MM.1S (cell line): Measurements from ENCODE around the gene WDR48.

Experiments used
- DNase-seq: peaks from one replicate; pipeline ENCODE4 v3.0.0-alpha.2; 2015
- H2AFZ ChIP-seq: fragments of 300-600 bp; sonication (generic); 2 replicates; pipeline ENCODE4 v1.6.0; 2016; ENCODE audit warnings: antibody characterized with exemption, low read length
- H3F3A ChIP-seq: fragments of 300-600 bp; sonication (generic); 2 replicates; pipeline ENCODE4 v1.6.1; 2016; ENCODE audit warnings: mild to moderate bottlenecking, antibody characterized with exemption, low read length, moderate library complexity, mixed read lengths; ENCODE audit not compliant: insufficient read depth
- H3K27ac ChIP-seq: fragments of 300-600 bp; sonication (generic); 2 replicates; pipeline ENCODE4 v1.5.1; 2016; ENCODE audit warnings: mild to moderate bottlenecking, low read length
- H3K27me3 ChIP-seq: fragments of 300-600 bp; sonication (generic); replicated peaks from 2 replicates; pipeline ENCODE4 v1.6.0; 2016; ENCODE audit warnings: low read length; ENCODE audit not compliant: insufficient read depth
- H3K36me3 ChIP-seq: fragments of 300-600 bp; sonication (generic); replicated peaks from 2 replicates; pipeline ENCODE4 v1.6.1; 2016; ENCODE audit warnings: mild to moderate bottlenecking, low read length, mixed read lengths; ENCODE audit not compliant: insufficient read depth
- H3K4me1 ChIP-seq: fragments of 300-600 bp; sonication (generic); 2 replicates; pipeline ENCODE4 v1.6.1; 2016; ENCODE audit warnings: low read length, mixed read lengths
- H3K4me2 ChIP-seq: fragments of 300-600 bp; sonication (generic); 2 replicates; pipeline ENCODE4 v1.6.0; 2016; ENCODE audit warnings: low read depth, low read length
- H3K4me3 ChIP-seq: fragments of 300-600 bp; sonication (generic); 2 replicates; pipeline ENCODE4 v1.5.1; 2016; ENCODE audit warnings: low read length, mixed read lengths
- H3K79me2 ChIP-seq: fragments of 300-600 bp; sonication (generic); 2 replicates; pipeline ENCODE4 v1.6.1; 2016; ENCODE audit warnings: mixed run types, low read length, mixed read lengths
- H3K9ac ChIP-seq: fragments of 300-600 bp; sonication (generic); 2 replicates; pipeline ENCODE4 v1.6.1; 2016; ENCODE audit warnings: low read length, mixed read lengths
- H3K9me2 ChIP-seq: fragments of 300-600 bp; sonication (generic); replicated peaks from 2 replicates; pipeline ENCODE4 v1.6.1; 2016; ENCODE audit warnings: mild to moderate bottlenecking, low read length, mixed read lengths; ENCODE audit not compliant: insufficient read depth
- H3K9me3 ChIP-seq: fragments of 300-600 bp; sonication (generic); replicated peaks from 2 replicates; pipeline ENCODE4 v1.6.1; 2016; ENCODE audit warnings: mild to moderate bottlenecking, low read length, mixed read lengths; ENCODE audit not compliant: insufficient read depth
- H4K20me1 ChIP-seq: fragments of 300-600 bp; sonication (generic); 2 replicates; pipeline ENCODE4 v1.6.1; 2016; ENCODE audit warnings: mild to moderate bottlenecking, low read length, moderate library complexity, mixed read lengths; ENCODE audit not compliant: insufficient read depth
- EZH2 ChIP-seq: fragments of 300-600 bp; sonication (generic); optimal IDR thresholded peaks from 2 replicates; pipeline ENCODE3; 2017; ENCODE audit warnings: low read depth, mild to moderate bottlenecking, antibody characterized with exemption, low read length, mixed read lengths
- EZH2phosphoT487 ChIP-seq: fragments of 300-600 bp; sonication (generic); IDR thresholded peaks from 2 replicates; pipeline ENCODE4 v1.6.1; 2018; ENCODE audit warnings: antibody characterized with exemption, low read length
- TF ChIP-seq, protein P1 (sequence below): fragments of 300-600 bp; sonication (generic); IDR thresholded peaks from 2 replicates; pipeline ENCODE4 v1.5.1; 2016; ENCODE audit warnings: antibody characterized with exemption, low read length, mixed read lengths

WDR48 gene

DNA sequence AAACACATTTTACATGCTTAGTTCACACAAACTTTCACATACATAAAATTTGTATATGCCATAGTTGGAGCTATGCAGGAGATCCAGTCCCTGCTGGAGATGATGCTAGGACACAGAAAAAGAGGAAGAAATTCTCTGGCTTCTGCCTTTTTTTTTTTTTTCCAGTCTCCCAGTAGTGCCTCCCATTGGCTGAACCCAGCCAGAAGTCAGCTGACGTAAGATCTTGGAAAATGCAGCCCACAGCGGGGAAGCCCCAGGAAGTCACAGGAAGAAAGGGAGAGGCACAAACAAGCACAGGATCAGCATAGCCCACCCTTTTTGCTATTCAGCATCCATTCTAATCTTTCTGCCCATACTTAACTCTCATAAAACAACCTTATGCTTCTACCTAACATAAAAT is 38.5 kb upstream of the WDR48 start:
- Histone ChIP-seq H2AFZ (no peak overlapping the region), H3K36me3 (no peaks in the 10 kb centered on the region), H3K9me3 (no peaks in the 10 kb centered on the region), H3K27ac (no peak overlapping the region), H3K4me2 (no peak overlapping the region), H3K27me3 (no peaks in the 10 kb centered on the region), H3K4me3 (no peak overlapping the region), H4K20me1 (no peaks in the 10 kb centered on the region), H3K4me1 (no peaks in the 10 kb centered on the region), H3K9me2 (no peaks in the 10 kb centered on the region), H3F3A (no peaks in the 10 kb centered on the region), H3K79me2 (no peaks in the 10 kb centered on the region), H3K9ac (no peak overlapping the region)
- TF ChIP-seq, protein P1, sequence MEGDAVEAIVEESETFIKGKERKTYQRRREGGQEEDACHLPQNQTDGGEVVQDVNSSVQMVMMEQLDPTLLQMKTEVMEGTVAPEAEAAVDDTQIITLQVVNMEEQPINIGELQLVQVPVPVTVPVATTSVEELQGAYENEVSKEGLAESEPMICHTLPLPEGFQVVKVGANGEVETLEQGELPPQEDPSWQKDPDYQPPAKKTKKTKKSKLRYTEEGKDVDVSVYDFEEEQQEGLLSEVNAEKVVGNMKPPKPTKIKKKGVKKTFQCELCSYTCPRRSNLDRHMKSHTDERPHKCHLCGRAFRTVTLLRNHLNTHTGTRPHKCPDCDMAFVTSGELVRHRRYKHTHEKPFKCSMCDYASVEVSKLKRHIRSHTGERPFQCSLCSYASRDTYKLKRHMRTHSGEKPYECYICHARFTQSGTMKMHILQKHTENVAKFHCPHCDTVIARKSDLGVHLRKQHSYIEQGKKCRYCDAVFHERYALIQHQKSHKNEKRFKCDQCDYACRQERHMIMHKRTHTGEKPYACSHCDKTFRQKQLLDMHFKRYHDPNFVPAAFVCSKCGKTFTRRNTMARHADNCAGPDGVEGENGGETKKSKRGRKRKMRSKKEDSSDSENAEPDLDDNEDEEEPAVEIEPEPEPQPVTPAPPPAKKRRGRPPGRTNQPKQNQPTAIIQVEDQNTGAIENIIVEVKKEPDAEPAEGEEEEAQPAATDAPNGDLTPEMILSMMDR: no peak
- TF ChIP-seq EZH2 (no peak), EZH2phosphoT487 (no peak)
- no peak for DNase-seq

DNA sequence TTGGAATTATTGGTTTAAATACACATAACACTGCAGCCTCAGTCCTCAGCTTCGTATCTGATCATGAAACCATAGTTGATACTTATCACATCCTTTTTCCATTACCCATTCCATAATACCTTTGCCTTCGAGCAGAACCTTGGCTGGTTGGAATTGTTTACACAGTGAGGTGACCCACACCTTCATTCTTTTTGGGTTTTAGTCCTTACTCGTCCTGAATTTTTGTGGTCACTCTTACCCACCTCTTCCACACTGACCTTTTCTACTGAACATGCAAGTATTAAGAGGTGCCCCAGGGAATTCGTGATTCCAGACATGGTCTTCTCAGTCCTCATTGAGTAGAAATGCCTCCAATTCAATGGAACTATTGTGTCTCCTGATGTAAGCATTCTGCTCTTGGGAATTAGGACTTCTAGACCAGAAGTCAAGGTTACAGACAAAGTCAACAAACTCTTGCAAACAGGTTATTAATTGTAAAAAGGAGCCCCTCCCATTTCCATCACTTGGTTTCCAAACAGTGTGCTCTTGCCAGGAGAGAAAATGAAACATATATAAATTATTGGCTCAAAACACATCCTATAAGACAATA is 37.8 kb upstream of the WDR48 start:
- Histone ChIP-seq H3K27ac (no peak overlapping the region), H3K9me3 (no peaks in the 10 kb centered on the region), H3K9me2 (no peaks in the 10 kb centered on the region), H3K9ac (no peak overlapping the region), H3K4me1 (no peaks in the 10 kb centered on the region), H2AFZ (no peak overlapping the region), H3K4me3 (no peak overlapping the region), H3K36me3 (no peaks in the 10 kb centered on the region), H4K20me1 (no peaks in the 10 kb centered on the region), H3F3A (no peaks in the 10 kb centered on the region), H3K4me2 (no peak overlapping the region), H3K79me2 (no peaks in the 10 kb centered on the region), H3K27me3 (no peaks in the 10 kb centered on the region)
- no peak for DNase-seq
- TF ChIP-seq EZH2phosphoT487: no peak
- TF ChIP-seq EZH2: no peak
- TF ChIP-seq, protein P1: no peak

DNA sequence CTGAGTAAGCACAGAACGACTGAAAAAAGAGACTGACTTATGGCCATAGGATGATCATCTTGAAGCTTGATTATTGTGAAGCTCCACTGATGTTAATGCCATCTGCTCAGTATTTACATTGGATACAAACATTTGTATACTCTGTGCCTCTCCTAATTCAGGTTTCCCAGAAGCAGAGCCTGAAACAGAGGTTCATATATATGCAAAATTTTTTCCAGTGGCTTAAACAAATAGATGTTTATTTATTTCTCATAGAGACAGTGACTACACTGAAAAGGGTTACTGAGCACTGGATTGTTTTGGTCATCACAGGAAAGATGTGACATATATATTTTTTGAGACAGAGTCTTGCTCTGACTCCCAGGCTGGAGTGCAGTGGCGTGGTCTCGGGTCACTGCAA is 36.4 kb upstream of the WDR48 start:
- no peak for DNase-seq
- no peak overlapping the region for H2AFZ ChIP-seq
- H3K79me2 ChIP-seq: no peaks in the 10 kb centered on the region
- H3K27ac ChIP-seq: no peak overlapping the region
- H3K9ac ChIP-seq: no peak overlapping the region
- no peaks in the 10 kb centered on the region for H3K36me3 ChIP-seq
- TF ChIP-seq EZH2phosphoT487 (no peak), EZH2 (no peak)
- TF ChIP-seq, protein P1: no peak
- no peaks in the 10 kb centered on the region for H3K4me1 ChIP-seq
- no peak overlapping the region for H3K4me3 ChIP-seq
- no peaks in the 10 kb centered on the region for H4K20me1 ChIP-seq
- H3K27me3 ChIP-seq: no peaks in the 10 kb centered on the region
- H3F3A ChIP-seq: no peaks in the 10 kb centered on the region
- H3K4me2 ChIP-seq: no peak overlapping the region
- no peaks in the 10 kb centered on the region for H3K9me3 ChIP-seq
- no peaks in the 10 kb centered on the region for H3K9me2 ChIP-seq
